GM12878 (cell line): Measurements from ENCODE around the gene PPP2R3A.

ENCODE experiments used
- ASH2L ChIP-seq: fragments of 300-600, 200-600 bp; sonication (generic); IDR thresholded peaks from 2 replicates; pipeline ENCODE4 v1.6.1; 2017; ENCODE audit warnings: low read depth, mild to moderate bottlenecking, borderline replicate concordance
- JUND ChIP-seq: IDR thresholded peaks from 2 replicates; pipeline ENCODE4 v1.6.1; 2012; ENCODE audit warnings: low read depth, mild to moderate bottlenecking, low read length, improper control_type of control experiment, moderate library complexity
- MXI1 ChIP-seq: fragments of 150-350 bp; IDR thresholded peaks from 2 replicates; pipeline ENCODE4 v1.6.1; 2011; ENCODE audit warnings: low read depth, mild to moderate bottlenecking, inconsistent platforms, low read length, improper control_type of control experiment
- POLR2A ChIP-seq: IDR thresholded peaks from 2 replicates; pipeline ENCODE4 v1.6.1; 2011; ENCODE audit warnings: low read depth, mild to moderate bottlenecking, low read length
- POLR2AphosphoS5 ChIP-seq: IDR thresholded peaks from 2 replicates; pipeline ENCODE4 v1.6.1; 2011; ENCODE audit warnings: mild to moderate bottlenecking, low read length, inconsistent platforms
- SUZ12 ChIP-seq: fragments of 200-600 bp; sonication (generic); IDR thresholded peaks from one replicate; pipeline ENCODE4 v1.6.1; 2018; ENCODE audit warnings: antibody characterized with exemption, mild to moderate bottlenecking; ENCODE audit not compliant: unreplicated experiment
- ZNF622 ChIP-seq: fragments of 450-650 bp; IDR thresholded peaks from 2 replicates; pipeline ENCODE4 v1.6.1; 2017; ENCODE audit warnings: mild to moderate bottlenecking, inconsistent platforms
- TF ChIP-seq, protein P1 (sequence below): IDR thresholded peaks from 2 replicates; pipeline ENCODE4 v1.6.1; 2012; ENCODE audit warnings: mild to moderate bottlenecking, low read depth, low read length
- TF ChIP-seq, protein P2 (sequence below), 3 experiments: IDR thresholded peaks in 2 of 3; conservative IDR thresholded peaks in 1 of 3; 2 replicates each; pipeline ENCODE4 v1.5.1; 2011; ENCODE audit warnings: low read depth in 3 of 3, low read length in 3 of 3, mild to moderate bottlenecking in 3 of 3, control low read depth in 2 of 3, moderate library complexity in 2 of 3, inconsistent platforms in 1 of 3, mixed read lengths in 1 of 3; ENCODE audit not compliant: control insufficient read depth in 2 of 3, insufficient read depth in 1 of 3; ENCODE audit errors: extremely low read depth in 1 of 3

DNA sequence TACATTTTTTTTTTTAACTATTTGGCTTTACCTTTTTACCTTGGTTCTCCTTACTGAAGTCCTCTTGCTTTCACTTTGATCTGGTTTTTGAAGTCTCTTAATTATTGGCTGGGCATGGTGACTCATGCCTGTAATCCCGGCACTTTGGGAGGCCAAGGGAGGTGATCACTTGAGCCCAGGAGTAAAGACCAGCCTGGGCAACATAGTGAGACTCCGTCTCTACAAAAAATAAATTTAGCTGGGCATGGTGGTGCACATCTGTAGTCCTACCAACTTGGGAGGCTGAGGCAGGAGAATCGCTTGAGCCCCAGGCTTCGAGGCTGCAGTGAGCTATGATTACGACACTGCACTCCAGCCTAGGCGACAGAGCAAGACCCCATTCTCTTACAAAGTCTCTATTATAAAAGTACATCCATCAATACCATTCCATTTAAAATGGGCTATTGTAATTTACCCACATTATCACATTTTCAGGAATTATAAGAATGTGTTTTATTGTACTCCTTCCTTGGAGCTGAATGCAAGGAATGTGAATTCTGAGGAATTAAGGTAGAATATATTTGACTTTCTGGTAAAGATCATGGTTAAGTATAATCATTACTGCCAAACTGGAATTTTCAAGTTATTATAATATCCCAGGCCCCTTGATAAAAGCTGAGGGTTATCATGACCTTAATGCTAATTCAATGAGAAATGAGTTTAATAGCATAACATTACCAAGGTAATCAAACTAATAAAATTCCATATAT is 181.6 kb downstream of the PPP2R3A start:
- TF ChIP-seq ASH2L (no peak), POLR2A (no peak), MXI1 (no peak), ZNF622 (no peak), SUZ12 (no peak), POLR2AphosphoS5 (no peak), JUND (no peak)
- TF ChIP-seq, protein P1, sequence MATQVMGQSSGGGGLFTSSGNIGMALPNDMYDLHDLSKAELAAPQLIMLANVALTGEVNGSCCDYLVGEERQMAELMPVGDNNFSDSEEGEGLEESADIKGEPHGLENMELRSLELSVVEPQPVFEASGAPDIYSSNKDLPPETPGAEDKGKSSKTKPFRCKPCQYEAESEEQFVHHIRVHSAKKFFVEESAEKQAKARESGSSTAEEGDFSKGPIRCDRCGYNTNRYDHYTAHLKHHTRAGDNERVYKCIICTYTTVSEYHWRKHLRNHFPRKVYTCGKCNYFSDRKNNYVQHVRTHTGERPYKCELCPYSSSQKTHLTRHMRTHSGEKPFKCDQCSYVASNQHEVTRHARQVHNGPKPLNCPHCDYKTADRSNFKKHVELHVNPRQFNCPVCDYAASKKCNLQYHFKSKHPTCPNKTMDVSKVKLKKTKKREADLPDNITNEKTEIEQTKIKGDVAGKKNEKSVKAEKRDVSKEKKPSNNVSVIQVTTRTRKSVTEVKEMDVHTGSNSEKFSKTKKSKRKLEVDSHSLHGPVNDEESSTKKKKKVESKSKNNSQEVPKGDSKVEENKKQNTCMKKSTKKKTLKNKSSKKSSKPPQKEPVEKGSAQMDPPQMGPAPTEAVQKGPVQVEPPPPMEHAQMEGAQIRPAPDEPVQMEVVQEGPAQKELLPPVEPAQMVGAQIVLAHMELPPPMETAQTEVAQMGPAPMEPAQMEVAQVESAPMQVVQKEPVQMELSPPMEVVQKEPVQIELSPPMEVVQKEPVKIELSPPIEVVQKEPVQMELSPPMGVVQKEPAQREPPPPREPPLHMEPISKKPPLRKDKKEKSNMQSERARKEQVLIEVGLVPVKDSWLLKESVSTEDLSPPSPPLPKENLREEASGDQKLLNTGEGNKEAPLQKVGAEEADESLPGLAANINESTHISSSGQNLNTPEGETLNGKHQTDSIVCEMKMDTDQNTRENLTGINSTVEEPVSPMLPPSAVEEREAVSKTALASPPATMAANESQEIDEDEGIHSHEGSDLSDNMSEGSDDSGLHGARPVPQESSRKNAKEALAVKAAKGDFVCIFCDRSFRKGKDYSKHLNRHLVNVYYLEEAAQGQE: no peak
- TF ChIP-seq, protein P2, sequence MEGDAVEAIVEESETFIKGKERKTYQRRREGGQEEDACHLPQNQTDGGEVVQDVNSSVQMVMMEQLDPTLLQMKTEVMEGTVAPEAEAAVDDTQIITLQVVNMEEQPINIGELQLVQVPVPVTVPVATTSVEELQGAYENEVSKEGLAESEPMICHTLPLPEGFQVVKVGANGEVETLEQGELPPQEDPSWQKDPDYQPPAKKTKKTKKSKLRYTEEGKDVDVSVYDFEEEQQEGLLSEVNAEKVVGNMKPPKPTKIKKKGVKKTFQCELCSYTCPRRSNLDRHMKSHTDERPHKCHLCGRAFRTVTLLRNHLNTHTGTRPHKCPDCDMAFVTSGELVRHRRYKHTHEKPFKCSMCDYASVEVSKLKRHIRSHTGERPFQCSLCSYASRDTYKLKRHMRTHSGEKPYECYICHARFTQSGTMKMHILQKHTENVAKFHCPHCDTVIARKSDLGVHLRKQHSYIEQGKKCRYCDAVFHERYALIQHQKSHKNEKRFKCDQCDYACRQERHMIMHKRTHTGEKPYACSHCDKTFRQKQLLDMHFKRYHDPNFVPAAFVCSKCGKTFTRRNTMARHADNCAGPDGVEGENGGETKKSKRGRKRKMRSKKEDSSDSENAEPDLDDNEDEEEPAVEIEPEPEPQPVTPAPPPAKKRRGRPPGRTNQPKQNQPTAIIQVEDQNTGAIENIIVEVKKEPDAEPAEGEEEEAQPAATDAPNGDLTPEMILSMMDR (IDR thresholded peaks at IDR 0.05 in 2 of 3, conservative IDR thresholded peaks at IDR 0.05 in 1 of 3; ENCODE audit: control insufficient read depth in 2 of 3, extremely low read depth in 1 of 3, insufficient read depth in 1 of 3, low read depth in 3 of 3, low read length in 3 of 3): no peak
